Measurements from ENCODE around the gene BBS9.

The BBS9 gene

DNA sequence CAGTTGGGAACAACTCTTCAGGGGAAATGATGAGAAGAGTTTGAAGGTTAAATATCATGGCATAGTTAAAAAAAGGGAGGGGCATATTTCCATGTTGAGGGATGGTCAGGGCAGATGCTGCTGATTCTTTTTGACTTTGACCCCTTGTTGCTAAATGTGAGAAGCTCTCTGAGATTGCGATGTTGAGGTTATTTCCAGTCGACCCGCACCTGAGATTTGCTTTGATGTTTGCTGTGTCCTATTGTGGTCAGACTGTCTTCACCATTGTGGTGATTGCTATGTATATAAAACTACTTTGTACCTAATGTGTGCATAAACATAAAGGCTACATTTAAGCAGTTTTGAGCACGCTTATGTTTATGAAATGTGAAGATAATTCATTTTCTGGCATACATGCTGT is 90.9 kb downstream of the BBS9 start:
- in situ Hi-C loops (cut with MboI; ENCODE audit: low pct_unique_long_range_greater_than_20kb, low sequenced_read_pairs, unreplicated experiment), result no loop called here
- no peak for DNase-seq (ENCODE audit: low spot score)
- TF ChIP-seq, protein P1, sequence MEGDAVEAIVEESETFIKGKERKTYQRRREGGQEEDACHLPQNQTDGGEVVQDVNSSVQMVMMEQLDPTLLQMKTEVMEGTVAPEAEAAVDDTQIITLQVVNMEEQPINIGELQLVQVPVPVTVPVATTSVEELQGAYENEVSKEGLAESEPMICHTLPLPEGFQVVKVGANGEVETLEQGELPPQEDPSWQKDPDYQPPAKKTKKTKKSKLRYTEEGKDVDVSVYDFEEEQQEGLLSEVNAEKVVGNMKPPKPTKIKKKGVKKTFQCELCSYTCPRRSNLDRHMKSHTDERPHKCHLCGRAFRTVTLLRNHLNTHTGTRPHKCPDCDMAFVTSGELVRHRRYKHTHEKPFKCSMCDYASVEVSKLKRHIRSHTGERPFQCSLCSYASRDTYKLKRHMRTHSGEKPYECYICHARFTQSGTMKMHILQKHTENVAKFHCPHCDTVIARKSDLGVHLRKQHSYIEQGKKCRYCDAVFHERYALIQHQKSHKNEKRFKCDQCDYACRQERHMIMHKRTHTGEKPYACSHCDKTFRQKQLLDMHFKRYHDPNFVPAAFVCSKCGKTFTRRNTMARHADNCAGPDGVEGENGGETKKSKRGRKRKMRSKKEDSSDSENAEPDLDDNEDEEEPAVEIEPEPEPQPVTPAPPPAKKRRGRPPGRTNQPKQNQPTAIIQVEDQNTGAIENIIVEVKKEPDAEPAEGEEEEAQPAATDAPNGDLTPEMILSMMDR (IDR thresholded peaks at IDR 0.05; ENCODE audit: extremely low read depth, insufficient read depth, missing control alignments), result no peak

DNA sequence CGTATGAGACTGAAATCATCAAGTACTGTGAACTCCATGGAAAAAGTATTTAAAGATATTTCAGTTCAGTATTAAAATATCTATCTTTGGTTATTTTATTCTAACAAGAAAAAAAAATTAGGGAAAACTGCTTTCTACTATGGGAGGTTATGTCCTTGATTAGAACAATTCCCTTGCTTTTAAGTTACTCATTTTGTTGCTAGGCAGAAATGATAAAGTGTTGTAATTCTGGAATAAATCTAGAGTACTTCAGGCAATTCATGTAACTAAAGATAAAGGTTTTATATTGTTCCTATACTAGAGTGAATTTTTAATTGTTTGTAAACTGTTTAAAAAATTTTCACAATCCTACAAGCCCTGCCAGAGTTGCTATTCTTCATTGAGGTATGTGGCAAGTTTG is 92.0 kb downstream of the BBS9 start:
- TF ChIP-seq, protein P1 (IDR thresholded peaks at IDR 0.05; ENCODE audit: extremely low read depth, insufficient read depth, missing control alignments), result no peak
- in situ Hi-C loops (cut with MboI; ENCODE audit: low pct_unique_long_range_greater_than_20kb, low sequenced_read_pairs, unreplicated experiment), result no loop called here
- DNase-seq (ENCODE audit: low spot score), result no peak

DNA sequence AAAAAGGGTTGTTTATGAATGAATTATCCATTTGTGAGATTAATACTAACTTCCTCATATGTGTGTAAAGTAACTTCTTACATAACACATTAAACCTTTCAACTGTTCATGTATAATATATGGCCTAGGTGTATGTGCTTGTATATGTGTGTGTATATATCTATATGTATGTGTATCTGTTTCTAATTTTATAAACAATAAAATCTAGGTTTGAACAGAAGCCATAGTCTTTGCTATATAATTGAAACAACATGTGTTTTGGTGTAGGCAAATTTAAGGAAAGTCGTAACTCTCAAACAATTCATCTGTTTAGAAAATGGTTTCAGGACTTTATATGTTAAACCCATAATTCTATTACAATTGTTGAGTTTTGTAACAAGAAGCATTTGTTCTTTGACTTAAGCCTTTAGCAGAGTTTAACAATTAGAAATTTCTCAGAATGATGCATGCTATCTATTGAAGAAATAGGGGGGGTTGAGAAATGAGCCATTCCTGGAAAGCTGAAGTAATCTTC is 103.3 kb downstream of the BBS9 start:
- in situ Hi-C loops (cut with MboI; ENCODE audit: low pct_unique_long_range_greater_than_20kb, low sequenced_read_pairs, unreplicated experiment), result no loop called here
- no peak for DNase-seq (ENCODE audit: low spot score)
- TF ChIP-seq, protein P1 (IDR thresholded peaks at IDR 0.05; ENCODE audit: extremely low read depth, insufficient read depth, missing control alignments), result no peak

DNA sequence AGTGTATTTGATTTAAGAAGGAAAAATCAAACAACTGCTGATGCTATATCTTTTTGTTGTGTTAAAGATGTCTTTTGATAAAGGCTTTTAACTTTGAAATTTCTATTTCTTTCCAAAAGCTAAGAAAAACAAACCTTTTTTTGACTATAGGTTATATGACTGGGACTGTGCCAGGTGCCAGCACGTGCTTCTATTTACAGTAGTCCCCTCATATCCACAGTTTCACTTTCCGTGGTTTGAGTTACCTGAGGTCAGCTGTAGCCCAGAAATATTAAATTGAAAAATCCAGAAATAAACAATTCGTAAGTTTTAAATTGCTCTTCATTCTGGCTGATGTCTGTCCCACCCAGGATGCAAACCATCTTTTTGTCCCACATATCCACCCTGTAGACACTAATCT is 104.3 kb downstream of the BBS9 start:
- in situ Hi-C loops (cut with MboI; ENCODE audit: low pct_unique_long_range_greater_than_20kb, low sequenced_read_pairs, unreplicated experiment), result no loop called here
- DNase-seq (ENCODE audit: low spot score), result no peak
- TF ChIP-seq, protein P1 (IDR thresholded peaks at IDR 0.05; ENCODE audit: extremely low read depth, insufficient read depth, missing control alignments), result no peak

DNA sequence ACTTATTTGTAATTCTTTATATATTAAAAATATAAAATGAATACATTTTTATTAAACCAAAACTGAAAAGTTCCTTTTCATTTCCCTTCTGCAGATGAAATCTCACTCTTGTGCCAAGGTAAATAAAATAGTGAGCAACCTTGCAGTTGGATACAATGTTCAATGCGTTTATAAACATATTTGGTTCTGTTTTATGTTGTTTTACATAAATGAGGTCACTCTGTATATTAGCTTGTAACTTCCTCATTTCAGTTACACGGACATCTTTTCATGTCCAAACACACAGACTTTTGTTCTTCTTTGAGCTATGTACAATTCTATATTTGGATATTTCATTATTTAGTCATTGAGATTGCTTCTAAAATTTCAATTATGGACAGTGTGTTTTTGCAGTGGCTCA is 107.7 kb downstream of the BBS9 start:
- in situ Hi-C loops (cut with MboI; ENCODE audit: low pct_unique_long_range_greater_than_20kb, low sequenced_read_pairs, unreplicated experiment), result no loop called here
- no peak for DNase-seq (ENCODE audit: low spot score)
- TF ChIP-seq, protein P1 (IDR thresholded peaks at IDR 0.05; ENCODE audit: extremely low read depth, insufficient read depth, missing control alignments), result no peak

DNA sequence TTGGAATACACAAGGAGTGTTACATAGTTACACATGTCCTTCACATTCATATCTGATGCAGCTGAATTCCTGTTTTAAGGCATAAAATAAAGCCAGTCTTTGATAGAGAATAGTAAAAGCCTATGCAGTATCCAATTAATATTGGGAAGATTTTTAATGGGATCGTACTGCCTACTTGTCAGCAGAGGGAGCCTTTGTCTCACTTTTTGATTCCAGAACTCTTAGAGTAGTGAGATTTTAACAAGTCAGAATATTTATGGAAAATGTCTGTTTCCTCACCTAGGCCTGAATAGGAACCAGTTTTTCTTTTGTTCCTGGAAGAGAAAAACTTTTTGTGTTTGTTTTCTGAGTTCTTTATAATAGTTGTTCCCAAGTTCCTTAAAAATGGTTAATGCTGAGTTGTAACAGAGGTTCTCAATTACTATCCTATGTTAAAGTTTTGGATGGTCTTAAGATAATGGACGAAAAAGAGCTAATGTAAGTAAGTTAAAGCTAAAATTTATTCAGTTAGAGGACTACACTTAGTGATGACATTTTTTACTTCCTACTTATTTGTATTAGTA is 114.0 kb downstream of the BBS9 start:
- peak; percentile 13 for DNase-seq (ENCODE audit: low spot score)
- in situ Hi-C loops (cut with MboI; ENCODE audit: low pct_unique_long_range_greater_than_20kb, low sequenced_read_pairs, unreplicated experiment), result no loop called here
- TF ChIP-seq, protein P1 (IDR thresholded peaks at IDR 0.05; ENCODE audit: extremely low read depth, insufficient read depth, missing control alignments), result peak; percentile 57
